NCI-H128 (cell line): ENCODE measurements around the gene SRC.

ENCODE experiments used
- DNase-seq: peaks from one replicate; lab custom pipeline; 2025; ENCODE audit not compliant: unreplicated experiment; lab: John Stamatoyannopoulos, UW

SRC gene

GRCh38 chr20:37394543-37395409 lies 48.8 kb downstream of the SRC start:
- peak; percentile 26 for DNase-seq

DNA sequence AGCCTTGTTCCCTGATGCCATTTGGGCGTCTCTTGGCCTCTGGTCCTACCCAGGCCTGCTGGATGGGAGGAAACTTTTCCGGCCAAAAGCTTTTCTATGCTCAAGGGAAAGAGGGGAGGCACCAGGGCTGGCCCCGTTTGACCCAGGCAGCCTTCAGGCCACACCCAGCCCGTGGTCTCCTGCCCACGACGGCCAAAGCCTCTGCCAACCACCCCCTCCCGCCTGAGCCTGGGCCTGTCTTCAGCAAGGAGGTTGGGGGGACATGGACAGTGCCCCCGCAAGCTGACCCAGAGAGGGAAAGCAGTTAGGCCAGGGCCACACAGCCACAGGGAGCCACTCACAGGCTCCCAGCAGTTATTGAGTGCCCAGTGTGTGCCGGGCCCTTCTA lies 49.5 kb downstream of the SRC start:
- DNase-seq, result no peak

- peak; percentile 46 for DNase-seq
Observed at GRCh38 chr20:37395921-37396415, 50.0 kb downstream of the SRC start.

DNA sequence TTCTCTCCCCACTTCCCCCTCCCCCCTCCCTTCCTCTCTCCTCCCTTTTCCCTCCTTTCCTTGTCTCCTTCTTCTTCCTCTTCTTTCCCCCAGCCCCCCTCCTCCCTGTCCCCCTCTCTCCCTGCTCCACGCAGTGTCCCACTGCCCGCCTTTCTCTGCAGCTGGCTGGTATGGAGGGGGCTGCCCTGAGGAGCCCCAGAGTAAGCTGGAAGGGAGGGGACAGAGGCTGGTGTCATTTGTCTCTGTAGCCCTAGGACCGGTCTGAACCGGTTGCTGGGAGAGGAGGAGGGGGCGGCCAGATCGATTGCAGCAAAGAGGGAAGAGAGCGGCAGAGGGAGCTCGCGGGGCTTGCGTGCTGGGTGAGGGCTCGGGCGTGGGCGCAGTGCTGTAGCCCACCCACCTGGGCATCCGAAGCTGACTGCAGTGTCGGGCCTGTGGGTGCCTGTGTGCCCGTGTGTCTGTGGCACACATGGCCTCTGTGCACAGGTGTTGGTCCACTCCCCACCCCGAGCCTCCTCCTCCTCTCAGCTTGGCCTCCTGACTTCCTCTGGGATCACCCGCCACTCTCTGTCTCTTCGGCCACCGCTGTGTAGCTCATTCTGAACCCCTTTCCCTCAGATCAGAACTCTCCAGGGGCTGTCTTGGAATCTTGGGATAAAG lies 50.6 kb downstream of the SRC start:
- DNase-seq, result peak; percentile 73

DNA sequence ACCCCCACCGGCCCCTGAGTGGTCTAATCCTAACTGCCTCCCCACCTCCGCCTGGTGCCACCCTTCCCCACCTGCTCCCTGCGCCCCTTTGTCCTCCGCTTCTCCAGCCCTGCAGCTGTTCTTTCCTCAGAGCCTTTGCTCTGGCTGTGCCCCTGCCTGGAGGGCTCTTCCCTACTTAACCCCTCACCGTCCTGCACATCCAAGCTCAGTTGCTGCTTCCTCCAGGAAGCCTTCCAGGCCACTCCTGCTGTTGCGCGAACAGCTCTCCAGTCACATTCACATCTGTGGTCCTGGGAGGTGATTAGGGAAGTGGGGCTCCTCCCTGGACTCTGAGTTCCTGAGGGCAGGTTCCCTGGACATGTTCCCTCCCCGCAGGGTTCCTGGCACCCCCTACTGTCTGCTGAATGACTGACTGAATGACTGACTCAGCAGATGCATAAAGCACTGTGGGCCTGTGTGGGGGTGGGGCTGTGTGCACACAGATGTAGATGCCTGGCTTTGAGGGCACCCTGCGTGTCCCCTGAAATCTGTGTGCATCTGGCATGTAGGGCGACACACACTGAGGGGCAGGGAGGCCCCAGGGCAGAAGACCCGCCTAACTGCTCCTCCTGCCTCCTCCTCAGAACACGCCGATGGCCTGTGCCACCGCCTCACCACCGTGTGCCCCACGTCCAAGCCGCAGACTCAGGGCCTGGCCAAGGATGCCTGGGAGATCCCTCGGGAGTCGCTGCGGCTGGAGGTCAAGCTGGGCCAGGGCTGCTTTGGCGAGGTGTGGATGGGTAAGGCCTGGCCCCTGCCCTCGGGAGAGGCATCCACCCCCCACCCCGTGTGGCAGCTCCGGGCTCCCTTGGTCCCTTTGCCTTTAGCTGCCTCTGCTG lies 51.4 kb downstream of the SRC start:
- no peak for DNase-seq

GRCh38 chr20:37397954-37398749 lies 52.2 kb downstream of the SRC start:
- no peak for DNase-seq

- no peak for DNase-seq
Observed at GRCh38 chr20:37398750-37399621, 53.0 kb downstream of the SRC start.

- DNase-seq, result no peak
Observed at GRCh38 chr20:37401282-37401929, 55.5 kb downstream of the SRC start.

GRCh38 chr20:37401930-37402675 lies 56.2 kb downstream of the SRC start:
- no peak for DNase-seq

GRCh38 chr20:37403107-37404033 lies 57.4 kb downstream of the SRC start:
- no peak for DNase-seq

DNA sequence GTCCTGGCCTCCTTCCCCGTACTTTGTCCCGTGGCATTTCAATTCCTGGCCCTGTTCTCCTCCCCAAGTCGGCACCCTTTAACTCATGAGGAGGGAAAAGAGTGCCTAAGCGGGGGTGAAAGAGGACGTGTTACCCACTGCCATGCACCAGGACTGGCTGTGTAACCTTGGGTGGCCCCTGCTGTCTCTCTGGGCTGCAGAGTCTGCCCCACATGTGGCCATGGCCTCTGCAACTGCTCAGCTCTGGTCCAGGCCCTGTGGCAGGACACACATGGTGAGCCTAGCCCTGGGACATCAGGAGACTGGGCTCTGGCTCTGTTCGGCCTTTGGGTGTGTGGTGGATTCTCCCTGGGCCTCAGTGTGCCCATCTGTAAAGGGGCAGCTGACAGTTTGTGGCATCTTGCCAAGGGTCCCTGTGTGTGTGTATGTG lies 58.5 kb downstream of the SRC start:
- DNase-seq, result no peak

DNA sequence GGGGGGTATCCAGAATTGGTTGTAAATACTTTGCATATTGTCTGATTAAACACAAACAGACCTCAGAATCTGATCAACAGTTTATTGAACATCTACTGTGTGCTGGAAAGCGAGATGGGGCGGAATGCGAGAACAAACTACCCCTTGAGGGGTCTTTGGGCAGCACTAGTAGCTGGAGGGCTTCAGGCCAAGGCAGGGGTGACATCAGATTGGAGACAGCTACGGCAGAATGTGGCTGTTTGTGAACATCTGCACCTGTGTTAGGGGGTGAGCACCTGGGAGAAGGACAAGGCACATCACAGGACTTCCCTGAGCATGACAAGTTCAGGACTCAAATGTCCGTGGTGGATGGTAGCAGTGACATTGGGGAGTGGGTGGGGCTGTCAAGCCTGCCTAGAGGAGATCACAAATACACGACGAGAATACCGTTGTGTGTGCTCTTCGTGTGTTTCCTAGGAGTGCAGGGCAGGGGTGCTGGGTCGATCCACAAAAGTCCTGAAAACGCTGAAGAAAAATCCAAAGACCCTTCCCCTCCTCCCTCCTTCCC lies 59.5 kb downstream of the SRC start:
- no peak for DNase-seq

GRCh38 chr20:37406010-37406998 lies 60.4 kb downstream of the SRC start:
- DNase-seq, result peak; percentile 39

- no peak for DNase-seq
Observed at GRCh38 chr20:37407019-37407566, 61.2 kb downstream of the SRC start.

GRCh38 chr20:37407573-37408002 lies 61.6 kb downstream of the SRC start:
- no peak for DNase-seq
